Stimulated activated naive CD8-positive, alpha-beta T cell treated with anti-CD3 and anti-CD28 coated beads, Interleukin-15, Interleukin-2, amounts not matched to agents 100 U/mL and 50 U/mL, for 24 hours (primary cell): ENCODE results near the gene ABCC4.

Experiments
- ATAC-seq: fragments of 150-1000 bp; cut with Tn5 transposase; one replicate; pipeline ENCODE4 v1.10.0; 2021
- DNase-seq: peaks from one replicate; pipeline ENCODE4 v3.0.0; 2021

ABCC4 gene

GRCh38 chr13:95050800-95051615 lies 250.2 kb downstream of the ABCC4 start:
- DNase-seq (no peak), ATAC-seq (peak; percentile 69)

- peak; percentile 55 for ATAC-seq
- no peak for DNase-seq
Measured at GRCh38 chr13:95049772-95050171, 251.5 kb downstream of the ABCC4 start.

GRCh38 chr13:95044452-95045205 lies 256.6 kb downstream of the ABCC4 start:
- DNase-seq (no peak), ATAC-seq (no peak)

GRCh38 chr13:95039415-95039814 lies 261.8 kb downstream of the ABCC4 start:
- no peak for ATAC-seq
- DNase-seq = no peak

GRCh38 chr13:95038949-95039348 lies 262.3 kb downstream of the ABCC4 start:
- DNase-seq (no peak), ATAC-seq (no peak)

GRCh38 chr13:95035311-95036109 lies 265.7 kb downstream of the ABCC4 start:
- ATAC-seq = no peak
- DNase-seq = no peak

GRCh38 chr13:95033890-95034289 lies 267.4 kb downstream of the ABCC4 start:
- ATAC-seq (no peak), DNase-seq (no peak)

- no peak for ATAC-seq
- DNase-seq = no peak
Measured at GRCh38 chr13:95032121-95032520, 269.1 kb downstream of the ABCC4 start.

GRCh38 chr13:95030821-95031343 lies 270.4 kb downstream of the ABCC4 start:
- DNase-seq (no peak), ATAC-seq (no peak)

GRCh38 chr13:95027638-95028037 lies 273.6 kb downstream of the ABCC4 start:
- no peak for ATAC-seq
- DNase-seq = no peak

GRCh38 chr13:95025116-95025515 lies 276.1 kb downstream of the ABCC4 start:
- no peak for DNase-seq
- ATAC-seq = no peak

- DNase-seq (no peak), ATAC-seq (no peak)
Measured at GRCh38 chr13:95023405-95023804, 277.8 kb downstream of the ABCC4 start.

- DNase-seq (no peak), ATAC-seq (no peak)
Measured at GRCh38 chr13:95020298-95020987, 280.8 kb downstream of the ABCC4 start.

- DNase-seq (no peak), ATAC-seq (no peak)
Measured at GRCh38 chr13:95019886-95020285, 281.4 kb downstream of the ABCC4 start.

GRCh38 chr13:95007322-95007721 lies 293.9 kb downstream of the ABCC4 start:
- ATAC-seq (no peak), DNase-seq (no peak)

GRCh38 chr13:95005300-95005699 lies 296.0 kb downstream of the ABCC4 start:
- DNase-seq = no peak
- no peak for ATAC-seq

- ATAC-seq (no peak), DNase-seq (no peak)
Measured at GRCh38 chr13:95003019-95003813, 298.0 kb downstream of the ABCC4 start.

GRCh38 chr13:95002126-95002525 lies 299.1 kb downstream of the ABCC4 start:
- no peak for DNase-seq
- no peak for ATAC-seq

- no peak for DNase-seq
Measured at GRCh38 chr13:94999871-95000270, 301.4 kb downstream of the ABCC4 start.

GRCh38 chr13:94997126-94997525 lies 304.1 kb downstream of the ABCC4 start:
- ATAC-seq = no peak
- DNase-seq = no peak

More at GRCh38 chr13:94999871-95000270, 301.4 kb downstream of the ABCC4 start:
- no peak for ATAC-seq

GRCh38 chr13:94996445-94996844 lies 304.8 kb downstream of the ABCC4 start:
- DNase-seq = no peak
- ATAC-seq = no peak
